GM21737 (cell line): ENCODE results near the gene PDHX.

ENCODE experiments used
- ATAC-seq: cut with Tn5 transposase; IDR thresholded peaks from one replicate; pipeline ENCODE4 v1.9.1; 2021; ENCODE audit warnings: mild to moderate bottlenecking, moderate library complexity; ENCODE audit not compliant: unreplicated experiment

The PDHX gene

GRCh38 chr11:35043936-35044335, 127.5 kb downstream of the PDHX start:
- ATAC-seq: no peak

GRCh38 chr11:35045236-35045820, 128.9 kb downstream of the PDHX start:
- ATAC-seq: no peak
